H1 (cell line): Measurements from ENCODE around the gene CEP41. TPM values are rescaled to one million over a fixed set of nuclear protein-coding genes. Genes with fewer than 3 reads are reported as not detected.

Source experiments
- CTCF ChIA-PET: fragments of 300-600 bp; sonication (Branson Sonifier 250); formaldehyde crosslinking; loops from one replicate; lab custom pipeline; 2021; ENCODE audit not compliant: partially characterized antibody; lab: Charles Lee
- POLR2A ChIA-PET: fragments of 300-600 bp; sonication (Branson Sonifier 250); formaldehyde crosslinking; loops from one replicate; lab custom pipeline; 2021; ENCODE audit warnings: inconsistent platforms; ENCODE audit not compliant: partially characterized antibody; lab: Charles Lee
- DNase-seq, 2 experiments: peaks; one replicate each; pipeline versions ENCODE4 v3.0.0 to v3.0.0-alpha.2; 2010 to 2022; ENCODE audit warnings: low spot score in 2 of 2, low read depth in 1 of 2, mixed read lengths in 1 of 2
- FAIRE-seq: peaks from 2 replicates; lab custom pipeline; 2011; peaks lifted over from hg19 to GRCh38; lab: Jason Lieb, UNC
- H2AFZ ChIP-seq: 2 replicates; pipeline ENCODE4 v1.8.1; 2012; ENCODE audit warnings: low read length, inconsistent platforms
- H2AK5ac ChIP-seq: 2 replicates; pipeline ENCODE4 v1.6.1; 2013; ENCODE audit warnings: low read depth, low read length
- H2BK120ac ChIP-seq: replicated peaks from 2 replicates; pipeline ENCODE3; 2013; ENCODE audit warnings: low read depth, low read length, inconsistent platforms
- H2BK12ac ChIP-seq: 2 replicates; pipeline ENCODE4 v1.6.1; 2013; ENCODE audit warnings: low read depth, low read length
- H2BK15ac ChIP-seq: 2 replicates; pipeline ENCODE4 v1.6.1; 2013; ENCODE audit warnings: low read length
- H2BK20ac ChIP-seq: 2 replicates; pipeline ENCODE4 v1.6.1; 2013; ENCODE audit warnings: low read length
- H2BK5ac ChIP-seq: 2 replicates; pipeline ENCODE4 v1.6.1; 2013; ENCODE audit warnings: low read depth, low read length
- H3K14ac ChIP-seq: 2 replicates; pipeline ENCODE4 v1.6.1; 2013; ENCODE audit warnings: inconsistent platforms; ENCODE audit not compliant: insufficient read length
- H3K18ac ChIP-seq: 2 replicates; pipeline ENCODE4 v1.6.1; 2013; ENCODE audit warnings: low read length; ENCODE audit errors: extremely low read depth
- H3K23ac ChIP-seq: 2 replicates; pipeline ENCODE4 v1.6.1; 2013; ENCODE audit warnings: inconsistent platforms; ENCODE audit not compliant: insufficient read length
- H3K23me2 ChIP-seq: 2 replicates; pipeline ENCODE4 v1.6.1; 2013; ENCODE audit warnings: low read depth, low read length
- H3K27ac ChIP-seq: 2 replicates; pipeline ENCODE4 v1.6.1; 2011; ENCODE audit warnings: low read depth, low read length, inconsistent platforms
- H3K27me3 ChIP-seq, 4 experiments: replicated peaks in 1 of 4; 1 replicate in 1 of 4; 2 replicates in 3 of 4; pipeline versions ENCODE4 v1.6.1 to v1.8.1; 2011 to 2013; ENCODE audit warnings: low read length in 3 of 4, mild to moderate bottlenecking in 3 of 4, inconsistent platforms in 2 of 4, mixed read lengths in 2 of 4, moderate library complexity in 1 of 4; ENCODE audit not compliant: control insufficient read depth in 3 of 4, insufficient read depth in 3 of 4; ENCODE audit errors: extremely low read depth in 1 of 4
- H3K36me3 ChIP-seq, 4 experiments: 2 replicates each; pipeline versions ENCODE4 v1.6.1 to v1.8.1; 2011 to 2013; ENCODE audit warnings: mild to moderate bottlenecking in 4 of 4, low read length in 3 of 4, moderate library complexity in 2 of 4, control low read depth in 1 of 4, inconsistent platforms in 1 of 4; ENCODE audit not compliant: insufficient read depth in 4 of 4, control insufficient read depth in 2 of 4
- H3K4ac ChIP-seq: replicated peaks from 2 replicates; pipeline ENCODE3; 2013; ENCODE audit warnings: low read length, low read depth, mixed read lengths, inconsistent platforms; ENCODE audit not compliant: insufficient read length
- H3K4me1 ChIP-seq, 4 experiments: replicated peaks in 1 of 4; 1 replicate in 1 of 4; 2 replicates in 3 of 4; pipeline versions ENCODE4 v1.6.1 to v1.8.1; 2011 to 2013; ENCODE audit warnings: low read length in 3 of 4, inconsistent platforms in 2 of 4, mixed read lengths in 1 of 4; ENCODE audit not compliant: insufficient read depth in 4 of 4, control insufficient read depth in 3 of 4
- H3K4me2 ChIP-seq, 2 experiments: 2 replicates each; pipeline versions ENCODE4 v1.6.1 to v1.8.1; 2011 to 2013; ENCODE audit warnings: low read depth in 2 of 2, low read length in 2 of 2, control low read depth in 1 of 2, inconsistent platforms in 1 of 2, mild to moderate bottlenecking in 1 of 2; ENCODE audit not compliant: insufficient read depth in 1 of 2
- H3K4me3 ChIP-seq, 4 experiments: fragments of 200-600, 300-600 bp in 1 of 4; sonication (generic), shearing (Covaris generic), sonication (Bioruptor Twin) in 1 of 4; 2 replicates each; pipeline versions ENCODE4 v1.5.1 to v1.8.1; 2011 to 2016; ENCODE audit warnings: low read length in 4 of 4, low read depth in 3 of 4, control low read depth in 2 of 4, inconsistent platforms in 2 of 4, mild to moderate bottlenecking in 2 of 4, mixed read lengths in 1 of 4, moderate library complexity in 1 of 4; ENCODE audit not compliant: insufficient read depth in 2 of 4; ENCODE audit errors: extremely low read depth in 1 of 4
- H3K56ac ChIP-seq: replicated peaks from 2 replicates; pipeline ENCODE3; 2013; ENCODE audit warnings: low read depth, mild to moderate bottlenecking, mixed read lengths, low read length, inconsistent platforms; ENCODE audit not compliant: insufficient read length
- H3K79me1 ChIP-seq: 2 replicates; pipeline ENCODE4 v1.6.1; 2013; ENCODE audit warnings: low read depth, low read length, control low read depth
- H3K79me2 ChIP-seq, 2 experiments: 2 replicates each; pipeline versions ENCODE4 v1.6.1 to v1.8.1; 2012 to 2013; ENCODE audit warnings: low read length in 2 of 2, mild to moderate bottlenecking in 2 of 2, inconsistent platforms in 1 of 2; ENCODE audit not compliant: insufficient read depth in 2 of 2, control insufficient read depth in 1 of 2
- H3K9ac ChIP-seq, 4 experiments: replicated peaks in 1 of 4; 1 replicate in 1 of 4; 2 replicates in 3 of 4; pipeline versions ENCODE4 v1.6.1 to v1.8.1; 2011 to 2013; ENCODE audit warnings: low read depth in 3 of 4, low read length in 3 of 4, control low read depth in 2 of 4, mild to moderate bottlenecking in 2 of 4, moderate library complexity in 2 of 4, inconsistent platforms in 1 of 4; ENCODE audit errors: extremely low read depth in 1 of 4
- H3K9me3 ChIP-seq, 2 experiments: 2 replicates each; pipeline versions ENCODE4 v1.6.1 to v1.8.1; 2012 to 2013; ENCODE audit warnings: mild to moderate bottlenecking in 2 of 2, moderate library complexity in 2 of 2, control low read depth in 1 of 2, inconsistent platforms in 1 of 2, low read depth in 1 of 2, low read length in 1 of 2, mixed read lengths in 1 of 2; ENCODE audit not compliant: insufficient read depth in 2 of 2
- H4K20me1 ChIP-seq, 2 experiments: replicated peaks in 1 of 2; 2 replicates each; pipeline versions ENCODE3 to v1.8.1; 2011 to 2013; ENCODE audit warnings: inconsistent platforms in 2 of 2, low read length in 2 of 2, mild to moderate bottlenecking in 1 of 2; ENCODE audit not compliant: insufficient read depth in 2 of 2, control insufficient read depth in 1 of 2
- H4K5ac ChIP-seq: 2 replicates; pipeline ENCODE4 v1.6.1; 2013; ENCODE audit warnings: low read length, low read depth, mixed read lengths, inconsistent platforms; ENCODE audit not compliant: insufficient read length
- H4K8ac ChIP-seq: 2 replicates; pipeline ENCODE4 v1.8.0; 2013; ENCODE audit warnings: mild to moderate bottlenecking, moderate library complexity, low read length, inconsistent platforms; ENCODE audit not compliant: insufficient read depth; ENCODE audit errors: extremely low read depth
- H4K91ac ChIP-seq: replicated peaks from 2 replicates; pipeline ENCODE3; 2013; ENCODE audit warnings: low read length, mixed read lengths, inconsistent platforms; ENCODE audit not compliant: insufficient read length
- ASH2L ChIP-seq: fragments of 200-600, 300-600 bp; sonication (generic); IDR thresholded peaks from one replicate; pipeline ENCODE4 v1.7.1; 2017; ENCODE audit warnings: low read length
- EZH2 ChIP-seq: fragments of 200-600 bp; sonication (generic); IDR thresholded peaks from 2 replicates; pipeline ENCODE4 v1.7.1; 2012; ENCODE audit warnings: low read depth, mild to moderate bottlenecking, moderate library complexity, low read length, inconsistent platforms; ENCODE audit not compliant: severe bottlenecking
- KDM4A ChIP-seq: IDR thresholded peaks from one replicate; pipeline ENCODE4 v1.7.1; 2012; ENCODE audit warnings: low read depth, mild to moderate bottlenecking, moderate library complexity, low read length, inconsistent platforms; ENCODE audit not compliant: severe bottlenecking
- NRF1 ChIP-seq: IDR thresholded peaks from 2 replicates; pipeline ENCODE4 v1.6.1; 2011; ENCODE audit warnings: mild to moderate bottlenecking, low read depth, low read length, improper control_type of control experiment
- POLR2A ChIP-seq, 2 experiments: IDR thresholded peaks; 1 replicate in 1 of 2; 2 replicates in 1 of 2; pipeline ENCODE4 v1.6.1; 2011; ENCODE audit warnings: low read depth in 2 of 2, low read length in 2 of 2, mild to moderate bottlenecking in 2 of 2; ENCODE audit errors: control extremely low read depth in 1 of 2
- SIRT6 ChIP-seq: IDR thresholded peaks from one replicate; pipeline ENCODE4 v1.7.1; 2012; ENCODE audit warnings: low read length, inconsistent platforms
- SP4 ChIP-seq: IDR thresholded peaks from 2 replicates; pipeline ENCODE4 v1.6.1; 2012; ENCODE audit warnings: low read length, inconsistent platforms
- TCF12 ChIP-seq: IDR thresholded peaks from 2 replicates; pipeline ENCODE4 v1.6.1; 2011; ENCODE audit warnings: low read depth, mild to moderate bottlenecking, low read length
- TEAD4 ChIP-seq: IDR thresholded peaks from 2 replicates; pipeline ENCODE4 v1.6.1; 2012; ENCODE audit warnings: low read depth, low read length, inconsistent platforms, mixed read lengths
- WGBS, 2 experiments: shearing (Covaris generic) in 1 of 2; methylation state at CpG; one replicate each; pipeline versions ENCODE4 v1.1.6 to v1.1.7; 2013 to 2015; ENCODE audit warnings: low lambda C conversion rate in 2 of 2, mixed read lengths in 2 of 2, inconsistent platforms in 1 of 2, low coverage in 1 of 2, missing lambda C conversion rate in 1 of 2; ENCODE audit not compliant: insufficient replicate concordance in 2 of 2, insufficient coverage in 1 of 2, insufficient read length in 1 of 2; ENCODE audit errors: extremely low coverage in 1 of 2, missing lambda C conversion rate in 1 of 2; 5-methylcytosine and 5-hydroxymethylcytosine counted together
- polyA plus RNA-seq, 7 experiments: library from polyadenylated mRNA; depleted of rRNA in 3 of 7; stranded (reverse) in 5 of 7; unstranded in 2 of 7; fragments of >200 nt in 5 of 7; fragments of 200-250 nt in 2 of 7; gene quantifications; 1 replicate in 5 of 7; 2 replicates in 1 of 7; 4 replicates in 1 of 7; pipeline versions ENCODE4 v1.2.1 to v1.2.3, GENCODE V29; 2011 to 2013; ENCODE audit warnings: missing spikeins in 2 of 7, mixed read lengths in 2 of 7
- total RNA-seq: library from RNA; stranded (reverse); fragmentation: NEBNext Ultra II Directional; extraction: Animal tissue kit (Norgen Biotek cat#: 25700); gene quantifications from 2 replicates; pipeline ENCODE4 v1.2.1, GENCODE V29; 2021

CEP41 gene
- total and polyA plus RNA-seq, 2 of the 8 experiments (the other 6 are each of a cell fraction or from before 2014, with no cell fraction given), result 9.3 to 12.8 TPM

- TF ChIP-seq SP4, result no peak
- no peak for TF ChIP-seq EZH2
- no peak for TF ChIP-seq SIRT6
- no peak for TF ChIP-seq TCF12
- TF ChIP-seq TEAD4, result no peak
- no peak for TF ChIP-seq ASH2L
- TF ChIP-seq KDM4A, result no peak
- TF ChIP-seq POLR2A (IDR thresholded peaks at IDR 0.05; ENCODE audit: control extremely low read depth in 1 of 2, low read depth in 2 of 2, low read length in 2 of 2), result no peak
- TF ChIP-seq NRF1, result no peak
- ChIA-PET CTCF (interaction anchor here (1.1 kb wide), 1 partner anchor 168 kb away, joined by 4 read pairs; no protein-coding TSS in a partner anchor), POLR2A (no interaction called here)
- Histone ChIP-seq H3K4me3 (no peak overlapping the region), H3K36me3 (no peaks in the 10 kb centered on the region), H3K9me3 (peaks cover 0 to 12% of the 10 kb centered on the region in 2 experiments; a peak in 2 of 4 replicates), H3K27me3 (no peaks in the 10 kb centered on the region; a peak in 1 of 7 replicates), H3K9ac (no peak overlapping the region), H4K8ac (no peak overlapping the region), H2BK5ac (no peak overlapping the region), H2BK12ac (no peak overlapping the region), H3K56ac (no peak overlapping the region), H3K4ac (no peak overlapping the region), H4K5ac (no peak overlapping the region), H3K79me2 (no peaks in the 10 kb centered on the region), H4K20me1 (no peaks in the 10 kb centered on the region), H2BK120ac (no peak overlapping the region), H2AK5ac (no peak overlapping the region), H3K79me1 (no peaks in the 10 kb centered on the region), H3K23ac (no peak overlapping the region), H3K18ac (no peak overlapping the region), H3K4me2 (no peak overlapping the region), H2BK15ac (no peak overlapping the region), H2AFZ (no peak overlapping the region), H4K91ac (no peak overlapping the region), H3K27ac (no peak overlapping the region), H2BK20ac (no peak overlapping the region), H3K23me2 (no peaks in the 10 kb centered on the region), H3K4me1 (peaks cover 2 to 7% (median 5%) of the 10 kb centered on the region in 4 experiments; a peak in 3 of 7 replicates), H3K14ac (no peak overlapping the region)
- 88% methylated on average over 3 of the region's 3 CpGs; no CpG with 5 or more reads in 1 of the 2 experiments for WGBS, 2 experiments
- DNase-seq, result no peak
- FAIRE-seq, result no peak
Observed at GRCh38 chr7:130446259-130446658, 5.4 kb upstream of the CEP41 start.
